CD14-positive monocyte (primary cell): ENCODE results near the gene N4BP2L2. TPM values are rescaled to one million over a fixed set of nuclear protein-coding genes. Genes with fewer than 3 reads are reported as not detected.

ENCODE experiments used
- DNase-seq, 3 donors: peaks; one replicate each; pipeline ENCODE4 v3.0.0-alpha.2; 2011 to 2022
- H2AFZ ChIP-seq: 2 replicates; pipeline ENCODE4 v1.6.0; 2012; ENCODE audit warnings: mild to moderate bottlenecking, low read depth, low read length, inconsistent platforms; ENCODE audit not compliant: insufficient read depth, poor library complexity, severe bottlenecking
- H3K27ac ChIP-seq, 2 donors: 1 replicate in 1 of 2; 2 replicates in 1 of 2; pipeline ENCODE4 v1.5.1; 2012 to 2013; ENCODE audit warnings: low read length in 2 of 2, control low read depth in 1 of 2, inconsistent platforms in 1 of 2, low read depth in 1 of 2, mild to moderate bottlenecking in 1 of 2
- H3K27me3 ChIP-seq, 2 donors: one replicate each; pipeline versions ENCODE4 v1.6.0 to v1.6.1; 2011 to 2013; ENCODE audit warnings: low read length in 2 of 2; ENCODE audit not compliant: control insufficient read depth in 2 of 2, insufficient read depth in 2 of 2
- H3K36me3 ChIP-seq, 2 donors: replicated peaks in 1 of 2; 1 replicate in 1 of 2; 2 replicates in 1 of 2; pipeline versions ENCODE4 v1.5.1 to v1.6.1; 2012 to 2013; ENCODE audit warnings: low read length in 2 of 2, control low read depth in 1 of 2, inconsistent platforms in 1 of 2, mild to moderate bottlenecking in 1 of 2; ENCODE audit not compliant: insufficient read depth in 2 of 2, control insufficient read depth in 1 of 2
- H3K4me1 ChIP-seq, 2 donors: 1 replicate in 1 of 2; 2 replicates in 1 of 2; pipeline versions ENCODE4 v1.5.1 to v1.6.1; 2012 to 2013; ENCODE audit warnings: low read length in 2 of 2, control low read depth in 1 of 2, inconsistent platforms in 1 of 2, mild to moderate bottlenecking in 1 of 2, moderate library complexity in 1 of 2; ENCODE audit not compliant: insufficient read depth in 2 of 2, control insufficient read depth in 1 of 2
- H3K4me2 ChIP-seq: replicated peaks from 2 replicates; pipeline ENCODE3; 2012; ENCODE audit warnings: low read length, moderate library complexity, mild to moderate bottlenecking; ENCODE audit not compliant: poor library complexity, severe bottlenecking; ENCODE audit errors: extremely low read depth
- H3K4me3 ChIP-seq, 3 experiments: fragments of 200-600 bp in 1 of 3; sonication (generic) in 1 of 3; replicated peaks in 1 of 3; 1 replicate in 2 of 3; 2 replicates in 1 of 3; pipeline ENCODE4 v1.5.1; 2011 to 2013; ENCODE audit warnings: low read length in 3 of 3, mild to moderate bottlenecking in 3 of 3, control low read depth in 2 of 3, low read depth in 2 of 3, inconsistent platforms in 1 of 3, moderate library complexity in 1 of 3
- H3K79me2 ChIP-seq: 2 replicates; pipeline ENCODE4 v1.6.0; 2012; ENCODE audit warnings: mild to moderate bottlenecking, control low read depth, inconsistent platforms, low read length, moderate library complexity; ENCODE audit not compliant: insufficient read depth
- H3K9ac ChIP-seq: 2 replicates; pipeline ENCODE4 v1.6.0; 2017; ENCODE audit warnings: low read length, mild to moderate bottlenecking; ENCODE audit not compliant: insufficient read depth, poor library complexity, severe bottlenecking
- H3K9me3 ChIP-seq, 2 donors: replicated peaks in 1 of 2; 1 replicate in 1 of 2; 2 replicates in 1 of 2; pipeline versions ENCODE4 v1.5.1 to v1.6.1; 2012 to 2013; ENCODE audit warnings: low read length in 2 of 2, control low read depth in 1 of 2; ENCODE audit not compliant: control insufficient read depth in 1 of 2, insufficient read depth in 1 of 2
- H4K20me1 ChIP-seq: 2 replicates; pipeline ENCODE4 v1.6.0; 2012; ENCODE audit warnings: mild to moderate bottlenecking, low read length, control low read depth, moderate library complexity; ENCODE audit not compliant: insufficient read depth
- H3K27ac Mint-ChIP-seq, 7 donors: one replicate each; pipeline ENCODE4 v1.8.0; 2020; ENCODE audit warnings: mild to moderate bottlenecking in 7 of 7, mixed read lengths in 7 of 7, moderate library complexity in 6 of 7, inconsistent platforms in 2 of 7
- H3K27me3 Mint-ChIP-seq, 3 donors: one replicate each; pipeline ENCODE4 v1.8.0; 2021 to 2022; ENCODE audit warnings: low read depth in 3 of 3, mild to moderate bottlenecking in 3 of 3, mixed read lengths in 3 of 3, moderate library complexity in 3 of 3, inconsistent platforms in 1 of 3
- H3K36me3 Mint-ChIP-seq, 2 donors: one replicate each; pipeline ENCODE4 v1.8.0; 2020; ENCODE audit warnings: mixed read lengths in 2 of 2, inconsistent platforms in 1 of 2, mild to moderate bottlenecking in 1 of 2
- H3K4me1 Mint-ChIP-seq: one replicate; pipeline ENCODE4 v1.8.0; 2020; ENCODE audit warnings: mild to moderate bottlenecking, mixed read lengths
- H3K4me3 Mint-ChIP-seq, 2 donors: one replicate each; pipeline ENCODE4 v1.8.0; 2020; ENCODE audit warnings: mild to moderate bottlenecking in 2 of 2, mixed read lengths in 2 of 2, moderate library complexity in 1 of 2
- H3K9me3 Mint-ChIP-seq, 7 donors: one replicate each; pipeline ENCODE4 v1.8.0; 2020 to 2022; ENCODE audit warnings: mixed read lengths in 7 of 7, mild to moderate bottlenecking in 6 of 7, moderate library complexity in 6 of 7, inconsistent platforms in 2 of 7
- WGBS: methylation state at CpG from one replicate; pipeline ENCODE4 v1.1.5; 2013; ENCODE audit warnings: missing lambda C conversion rate; ENCODE audit not compliant: insufficient coverage; 5-methylcytosine and 5-hydroxymethylcytosine counted together
- intact Hi-C, 2 donors: fragments of 100-400 bp; cut with micrococcal nuclease; formaldehyde crosslinking; loops; one replicate each; pipeline versions ENCODE4 v1.15.0 to v1.15.1; 2023
- polyA plus RNA-seq, 3 donors: library from polyadenylated mRNA; depleted of rRNA in 1 of 3; unstranded in 2 of 3; stranded (reverse) in 1 of 3; fragments of 300-500 nt in 2 of 3; fragments of >200 nt in 1 of 3; fragmentation: Illumina TruSeq in 2 of 3; gene quantifications; 1 replicate in 2 of 3; 2 replicates in 1 of 3; pipeline ENCODE4 v1.2.3, GENCODE V29; 2012 to 2021
- TF ChIP-seq, protein P1 (sequence below): fragments of 200-600 bp; IDR thresholded peaks from one replicate; pipeline ENCODE4 v1.8.0; 2022; ENCODE audit warnings: antibody characterized with exemption, mild to moderate bottlenecking

The N4BP2L2 gene
- polyA plus RNA-seq, 3 donors = 94.2 to 105 (median 96.4) TPM

DNA sequence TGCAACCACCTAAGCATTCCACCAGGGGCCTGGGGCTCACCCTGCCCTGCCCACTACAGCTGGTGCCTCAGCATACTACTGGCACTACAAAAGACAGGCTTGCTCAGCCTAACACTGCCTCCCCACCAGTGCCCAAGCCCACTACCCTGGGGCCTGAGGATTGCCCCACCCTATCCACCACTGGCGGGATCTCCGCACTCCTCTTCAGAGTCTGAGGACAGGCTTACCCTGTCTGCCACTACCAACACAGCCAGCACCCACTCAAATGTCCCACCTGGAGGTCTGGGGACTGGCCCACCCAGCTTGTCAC is 83.0 kb downstream of the N4BP2L2 start:
- peaks cover 18 to 20% of the 10 kb centered on the region in 2 donors for H3K36me3 Mint-ChIP-seq
- peaks cover 24 to 39% (median 33%) of the 10 kb centered on the region in 7 donors for H3K9me3 Mint-ChIP-seq
- H3K9me3 ChIP-seq = peaks cover 21 to 23% of the 10 kb centered on the region in 2 donors
- H3K4me2 ChIP-seq = no peak overlapping the region
- peaks cover 11 to 14% of the 10 kb centered on the region in 2 donors for H3K4me1 ChIP-seq
- H3K4me3 Mint-ChIP-seq = no peak overlapping the region
- H2AFZ ChIP-seq = no peak overlapping the region
- no peaks in the 10 kb centered on the region for H4K20me1 ChIP-seq
- no peak overlapping the region for H3K27ac ChIP-seq
- no peaks in the 10 kb centered on the region for H3K79me2 ChIP-seq
- H3K27me3 Mint-ChIP-seq = no peaks in the 10 kb centered on the region
- no peak overlapping the region for H3K4me3 ChIP-seq
- peaks cover 13% of the 10 kb centered on the region for H3K4me1 Mint-ChIP-seq
- intact Hi-C loops = no loop called here
- no peak overlapping the region for H3K9ac ChIP-seq
- no peak for DNase-seq
- TF ChIP-seq, protein P1, sequence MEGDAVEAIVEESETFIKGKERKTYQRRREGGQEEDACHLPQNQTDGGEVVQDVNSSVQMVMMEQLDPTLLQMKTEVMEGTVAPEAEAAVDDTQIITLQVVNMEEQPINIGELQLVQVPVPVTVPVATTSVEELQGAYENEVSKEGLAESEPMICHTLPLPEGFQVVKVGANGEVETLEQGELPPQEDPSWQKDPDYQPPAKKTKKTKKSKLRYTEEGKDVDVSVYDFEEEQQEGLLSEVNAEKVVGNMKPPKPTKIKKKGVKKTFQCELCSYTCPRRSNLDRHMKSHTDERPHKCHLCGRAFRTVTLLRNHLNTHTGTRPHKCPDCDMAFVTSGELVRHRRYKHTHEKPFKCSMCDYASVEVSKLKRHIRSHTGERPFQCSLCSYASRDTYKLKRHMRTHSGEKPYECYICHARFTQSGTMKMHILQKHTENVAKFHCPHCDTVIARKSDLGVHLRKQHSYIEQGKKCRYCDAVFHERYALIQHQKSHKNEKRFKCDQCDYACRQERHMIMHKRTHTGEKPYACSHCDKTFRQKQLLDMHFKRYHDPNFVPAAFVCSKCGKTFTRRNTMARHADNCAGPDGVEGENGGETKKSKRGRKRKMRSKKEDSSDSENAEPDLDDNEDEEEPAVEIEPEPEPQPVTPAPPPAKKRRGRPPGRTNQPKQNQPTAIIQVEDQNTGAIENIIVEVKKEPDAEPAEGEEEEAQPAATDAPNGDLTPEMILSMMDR = no peak
- H3K27me3 ChIP-seq = no peaks in the 10 kb centered on the region
- peak overlapping the region in 1 of 7 donors; percentile 6 for H3K27ac Mint-ChIP-seq
- H3K36me3 ChIP-seq = no peaks in the 10 kb centered on the region
- 94% methylated on average over 2 of the region's 2 CpGs for WGBS

DNA sequence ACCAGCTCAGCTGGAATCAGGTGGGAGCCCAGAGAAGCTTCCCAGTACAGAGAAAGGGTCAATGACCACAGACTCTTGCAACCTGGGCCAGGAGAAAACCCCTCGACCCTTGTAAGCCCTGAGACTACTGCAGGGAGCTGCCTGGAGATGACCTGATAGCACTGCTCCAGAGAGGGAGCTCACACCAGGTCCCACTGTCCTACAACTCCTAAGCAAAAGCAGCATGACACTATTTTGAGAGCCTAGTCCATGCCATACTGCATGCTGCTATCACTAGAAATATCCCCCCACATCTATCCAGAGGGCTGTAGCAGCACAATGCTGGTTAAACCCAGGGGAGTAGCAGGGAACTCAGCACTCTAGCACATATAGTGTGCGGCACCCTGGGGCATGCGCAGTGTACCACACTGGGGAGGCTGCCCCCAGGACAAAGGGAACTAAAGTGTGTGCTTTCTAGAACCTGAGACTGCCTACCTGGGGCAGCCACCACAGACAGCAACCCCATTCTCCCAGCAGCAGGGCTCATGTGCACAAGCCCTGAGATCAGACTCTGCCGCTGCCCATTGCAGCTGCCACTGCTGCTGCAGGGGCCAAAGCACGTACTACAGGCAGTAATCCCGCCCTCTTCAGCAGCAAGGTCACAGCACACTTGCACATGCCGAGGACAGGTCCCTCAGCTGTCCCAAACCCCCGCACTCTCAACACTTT is 83.6 kb downstream of the N4BP2L2 start:
- H3K27ac Mint-ChIP-seq = peak overlapping the region in 1 of 7 donors; percentile 56

More for the DNA sequence above, 83.6 kb downstream of the N4BP2L2 start:
- 99% methylated on average over 8 of the region's 8 CpGs for WGBS
- TF ChIP-seq, protein P1 = no peak
- peaks cover 11 to 14% of the 10 kb centered on the region in 2 donors for H3K4me1 ChIP-seq
- peaks cover 18 to 20% of the 10 kb centered on the region in 2 donors for H3K36me3 Mint-ChIP-seq
- no peaks in the 10 kb centered on the region for H4K20me1 ChIP-seq
- H3K4me1 Mint-ChIP-seq = peaks cover 13% of the 10 kb centered on the region
- H3K27me3 ChIP-seq = no peaks in the 10 kb centered on the region
- peaks cover 24 to 39% (median 33%) of the 10 kb centered on the region in 7 donors for H3K9me3 Mint-ChIP-seq
- no peak for DNase-seq
- no peaks in the 10 kb centered on the region for H3K79me2 ChIP-seq
- no peak overlapping the region for H3K4me2 ChIP-seq
- peaks cover 21 to 23% of the 10 kb centered on the region in 2 donors for H3K9me3 ChIP-seq
- H3K4me3 Mint-ChIP-seq = no peak overlapping the region
- no peak overlapping the region for H3K4me3 ChIP-seq
- intact Hi-C loops = no loop called here
- no peaks in the 10 kb centered on the region for H3K27me3 Mint-ChIP-seq
- H3K9ac ChIP-seq = no peak overlapping the region
- no peak overlapping the region for H3K27ac ChIP-seq
- no peak overlapping the region for H2AFZ ChIP-seq
- H3K36me3 ChIP-seq = no peaks in the 10 kb centered on the region
